Activated CD4-positive, alpha-beta T cell treated with anti-CD3 and anti-CD28 coated beads, Interleukin-2, amount 50 U/mL, for 1 hour (primary cell): ENCODE data around the gene SLC25A21.
"Not testable (repeated sequence)": the region's sequence is repeated elsewhere in the genome, so short reads cannot be mapped to it uniquely, and the experiment has no call there.

Experiments used
- DNase-seq: peaks from one replicate; pipeline ENCODE4 v3.0.0-alpha.2; 2020

Gene SLC25A21

DNA sequence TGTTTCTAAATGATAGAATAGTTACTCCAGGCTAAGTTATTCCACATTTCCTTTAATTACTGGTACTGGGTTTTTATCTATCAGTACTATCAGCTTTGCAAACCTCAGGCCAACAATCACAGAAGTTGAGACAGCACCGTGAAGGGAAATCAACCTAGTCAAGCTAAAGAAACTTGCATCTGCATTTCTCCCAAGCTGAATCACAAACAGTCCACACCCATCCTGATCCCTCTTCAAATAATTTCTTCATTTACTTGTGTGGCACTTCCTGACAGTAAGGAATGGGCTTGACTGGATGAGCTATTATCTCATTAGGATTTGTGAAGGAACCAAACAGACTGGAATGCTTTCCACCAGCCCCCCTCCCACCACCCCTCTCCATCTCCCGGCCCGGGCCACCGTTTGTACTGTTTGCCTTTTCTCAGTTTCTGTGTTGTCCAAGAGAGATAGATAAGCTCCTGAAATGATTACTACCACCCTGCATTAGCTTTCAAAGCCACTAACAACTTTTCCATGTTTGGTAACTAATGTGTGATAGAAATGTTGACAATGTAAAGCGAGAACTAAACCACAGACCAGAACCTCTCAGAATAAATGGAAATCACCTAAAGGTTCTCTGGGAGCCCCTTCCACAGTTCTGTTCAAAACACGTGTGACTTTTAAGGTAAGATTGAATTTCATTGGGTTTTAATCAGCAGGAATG lies 236.3 kb downstream of the SLC25A21 start:
- no peak for DNase-seq

DNA sequence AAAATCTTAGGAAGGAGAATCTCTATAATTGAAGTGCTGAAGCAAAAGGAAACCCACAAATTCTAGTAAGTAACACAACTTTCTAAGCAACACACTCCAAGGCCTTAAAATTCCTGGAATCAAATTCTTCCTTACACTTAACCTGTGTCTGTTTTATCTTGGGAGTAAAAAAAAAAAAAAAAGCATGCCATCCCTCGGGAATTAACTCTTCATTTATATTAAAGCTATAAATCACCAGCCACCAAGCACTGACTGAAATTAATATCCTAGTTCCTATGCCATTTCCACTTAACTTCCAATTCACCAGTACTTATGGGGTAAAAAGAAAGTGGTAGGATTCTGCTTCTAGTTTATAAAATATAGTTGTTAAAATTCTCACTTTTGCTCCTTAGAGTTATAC lies 238.1 kb downstream of the SLC25A21 start:
- no peak for DNase-seq

DNA sequence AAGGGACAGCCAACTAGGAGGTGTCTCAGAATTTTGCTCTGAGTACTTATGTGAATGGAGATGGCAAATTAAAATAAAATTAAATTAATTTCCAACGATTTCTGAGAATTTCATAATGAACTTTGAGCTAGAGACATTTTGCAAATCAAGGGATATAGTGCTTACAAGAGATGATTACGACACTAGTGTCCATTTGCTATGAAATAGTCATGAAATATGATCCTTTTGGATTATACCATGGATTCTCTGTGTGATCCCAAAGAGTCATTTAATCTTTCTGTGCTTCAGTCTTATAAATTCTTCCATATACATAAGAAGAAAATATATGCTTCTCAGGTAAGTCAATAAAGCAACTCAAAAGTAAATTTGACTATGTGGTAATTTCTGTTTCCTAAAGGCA lies 240.6 kb downstream of the SLC25A21 start:
- DNase-seq, result no peak

DNA sequence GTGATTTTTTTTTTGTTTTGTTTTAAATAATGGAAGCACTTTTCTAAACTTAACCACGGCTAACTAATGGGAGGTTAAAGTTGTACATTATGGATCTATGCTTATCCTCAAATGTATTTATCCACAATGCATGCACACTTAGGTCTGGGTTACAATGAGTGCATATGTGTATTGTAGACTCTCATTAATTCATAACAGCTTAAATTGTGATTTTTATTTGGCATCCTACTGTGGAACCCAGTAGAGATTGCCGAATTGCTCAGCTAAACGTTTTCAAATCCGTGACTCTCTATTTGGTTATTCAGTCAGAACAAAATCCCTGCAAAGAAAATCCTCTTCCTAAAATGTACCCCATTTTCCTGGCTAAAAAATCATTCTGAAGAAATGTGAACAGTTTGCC lies 244.0 kb downstream of the SLC25A21 start:
- DNase-seq, result no peak

DNA sequence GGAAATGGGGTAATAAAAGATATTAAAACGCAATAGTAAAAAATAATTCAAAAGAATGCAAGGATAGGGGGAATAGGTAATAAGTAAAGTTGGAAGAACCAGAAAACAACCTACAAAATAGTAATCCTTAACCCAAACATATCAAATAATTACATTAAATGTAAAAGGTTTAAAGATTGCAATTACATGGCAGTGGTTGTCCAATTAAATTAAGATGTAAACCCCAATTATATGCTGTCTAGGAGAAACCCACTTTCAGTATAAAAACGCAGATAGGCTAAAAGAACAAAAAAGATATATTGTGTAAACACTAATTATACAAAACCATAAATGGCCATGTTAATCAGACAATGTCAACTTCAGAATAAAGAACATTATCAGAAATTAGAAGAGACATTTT lies 247.3 kb downstream of the SLC25A21 start:
- no peak for DNase-seq

DNA sequence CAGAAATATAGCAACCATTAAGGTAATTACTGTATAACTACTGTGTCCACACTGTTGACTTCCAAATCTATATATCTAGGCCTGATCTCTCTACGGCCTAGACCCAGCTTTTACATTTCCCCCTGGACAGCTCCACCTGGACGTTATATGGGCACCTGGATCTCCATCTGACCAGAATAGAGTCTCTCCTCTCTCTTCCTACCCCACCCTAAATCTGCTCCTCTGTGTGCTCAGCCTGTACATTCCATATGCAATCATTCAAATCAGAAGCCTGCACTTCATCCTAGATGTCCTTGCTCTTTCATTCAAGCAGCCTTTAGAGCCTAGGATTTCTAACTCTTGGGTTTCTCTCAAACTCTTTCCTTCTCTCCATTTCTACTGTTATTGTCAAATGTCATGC lies 255.7 kb downstream of the SLC25A21 start:
- no peak for DNase-seq

DNA sequence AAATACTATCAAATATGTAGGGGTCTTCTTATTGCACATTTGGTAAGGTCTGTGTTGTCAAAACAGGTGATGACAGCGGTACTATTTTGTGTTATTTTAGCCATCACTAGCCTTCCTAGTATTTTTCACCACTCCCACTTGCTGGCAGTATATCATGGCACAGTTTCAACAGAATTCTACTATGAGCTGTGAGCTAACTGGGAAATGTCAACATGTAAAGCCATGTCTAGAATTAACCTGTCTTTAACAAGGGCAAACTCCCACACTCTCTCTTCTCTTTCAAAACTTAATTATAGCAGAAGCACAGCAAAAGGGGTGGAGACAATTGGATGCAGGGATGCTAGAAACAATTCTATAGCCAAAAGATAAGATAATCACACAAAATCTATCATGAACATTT lies 257.3 kb downstream of the SLC25A21 start:
- no peak for DNase-seq

DNA sequence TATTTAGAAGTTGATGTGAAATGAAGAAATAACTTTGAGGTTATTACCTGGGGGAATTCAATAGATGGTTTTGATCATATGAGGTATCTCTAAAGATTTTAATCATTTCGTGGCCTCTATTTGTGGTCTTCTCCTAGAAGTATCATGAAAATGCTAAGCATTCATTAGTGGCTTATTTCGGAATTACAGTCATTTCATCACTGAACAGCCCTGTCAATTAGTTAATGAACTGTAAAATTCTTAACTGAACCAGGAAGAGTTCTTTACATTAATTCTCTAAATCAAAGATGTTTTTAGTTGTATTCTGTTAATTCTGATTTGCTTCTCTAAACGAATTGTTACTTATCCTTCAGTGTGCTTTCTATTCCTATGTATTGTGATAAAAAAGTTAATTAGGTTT lies 261.8 kb downstream of the SLC25A21 start:
- no peak for DNase-seq

DNA sequence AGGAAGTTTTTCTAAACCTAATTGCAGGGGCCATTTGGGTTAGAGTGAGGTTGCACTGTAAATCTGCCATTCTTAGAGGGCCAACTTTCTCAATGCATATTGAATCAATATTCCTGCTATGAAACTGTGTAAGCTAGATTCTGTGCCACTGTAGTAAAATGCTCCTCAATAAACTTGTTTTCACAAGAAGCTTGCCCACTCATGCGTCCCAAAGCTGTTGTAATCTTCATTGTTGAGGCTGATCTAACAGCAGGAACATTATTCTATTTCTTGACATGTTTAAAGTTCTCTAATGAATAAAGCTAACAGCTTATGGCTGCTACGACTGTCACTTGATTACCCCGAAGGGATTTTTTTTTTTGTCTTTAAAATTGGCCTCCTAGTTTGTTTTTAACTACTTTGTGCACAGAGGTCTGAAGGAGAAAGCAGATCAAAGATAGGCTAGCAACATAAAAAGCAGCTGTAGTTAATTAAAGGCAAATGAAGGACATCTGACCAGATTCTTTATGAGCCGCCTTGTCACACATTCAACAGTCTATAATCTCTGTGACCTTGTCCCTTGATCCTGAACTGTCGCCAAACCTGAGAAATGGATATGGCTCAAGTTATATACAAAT lies 267.0 kb downstream of the SLC25A21 start:
- no peak for DNase-seq

DNA sequence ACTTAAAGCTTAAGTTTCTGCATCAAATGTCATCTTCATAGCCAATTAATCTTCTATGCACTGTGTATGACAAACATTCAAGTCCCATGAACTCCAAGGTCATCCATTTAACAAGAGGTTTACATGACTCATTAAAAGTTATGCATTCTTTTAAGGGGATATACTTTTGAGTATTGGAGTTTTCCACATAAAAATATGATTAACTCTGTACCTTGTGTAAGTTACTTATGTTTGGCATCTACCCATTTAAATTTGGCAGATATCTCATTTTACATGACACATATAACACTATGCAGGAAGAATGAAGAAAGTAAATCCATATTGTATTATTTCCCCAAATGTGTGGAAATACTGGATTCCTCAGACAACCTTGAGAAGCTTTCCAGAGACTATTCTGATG lies 270.5 kb downstream of the SLC25A21 start:
- no peak for DNase-seq

DNA sequence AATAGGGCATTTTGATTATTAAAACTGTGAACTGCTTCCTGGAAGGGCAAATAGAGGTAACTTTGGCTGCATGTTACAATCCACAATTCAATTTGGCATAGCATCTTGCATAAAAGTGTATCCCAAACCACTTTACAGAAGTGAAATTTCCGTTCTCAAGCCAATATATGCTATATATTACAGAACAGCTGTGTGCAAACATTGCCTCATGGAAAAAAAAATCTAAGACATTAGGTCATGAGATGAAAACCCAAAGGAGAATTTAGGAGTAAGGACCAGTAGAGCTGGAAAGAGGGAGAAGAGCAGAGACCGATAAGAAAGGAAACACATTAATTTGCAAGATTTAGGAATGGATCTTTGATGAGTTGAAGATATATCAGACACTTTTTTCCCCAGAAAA lies 271.6 kb downstream of the SLC25A21 start:
- no peak for DNase-seq

DNA sequence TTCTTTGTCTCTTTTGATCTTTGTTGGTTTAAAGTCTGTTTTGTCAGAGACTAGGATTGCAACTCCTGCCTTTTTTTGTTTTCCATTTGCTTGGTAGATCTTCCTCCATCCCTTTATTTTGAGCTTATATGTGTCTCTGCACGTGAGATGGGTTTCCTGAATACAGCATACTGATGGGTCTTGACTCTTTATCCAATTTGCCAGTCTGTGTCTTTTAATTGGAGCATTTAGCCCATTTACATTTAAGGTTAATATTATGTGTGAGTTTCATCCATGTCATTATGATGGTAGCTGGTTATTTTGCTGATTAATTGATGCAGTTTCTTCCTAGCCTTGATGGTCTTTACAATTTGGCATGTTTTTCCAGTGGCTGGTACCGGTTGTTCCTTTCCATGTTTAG lies 276.1 kb downstream of the SLC25A21 start:
- DNase-seq, result not testable (repeated sequence)

DNA sequence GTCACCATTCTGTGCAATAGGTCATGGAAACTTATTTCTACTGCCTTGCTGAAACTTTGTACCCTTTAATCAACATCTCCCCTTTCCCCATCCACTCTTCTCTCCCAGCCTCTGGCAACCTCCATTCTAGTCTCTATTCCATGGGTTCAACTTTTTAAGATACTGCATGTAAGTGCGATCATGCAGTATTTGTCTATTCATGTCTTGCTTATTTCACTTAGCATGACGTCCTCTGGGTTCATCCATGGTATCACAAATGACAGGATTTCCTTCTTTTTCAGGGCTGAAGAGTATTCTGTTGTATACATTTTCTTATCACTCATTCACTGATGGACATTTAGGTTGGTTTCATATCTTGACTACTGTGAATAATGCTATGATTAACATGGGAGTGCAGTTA lies 288.4 kb downstream of the SLC25A21 start:
- DNase-seq, result no peak

DNA sequence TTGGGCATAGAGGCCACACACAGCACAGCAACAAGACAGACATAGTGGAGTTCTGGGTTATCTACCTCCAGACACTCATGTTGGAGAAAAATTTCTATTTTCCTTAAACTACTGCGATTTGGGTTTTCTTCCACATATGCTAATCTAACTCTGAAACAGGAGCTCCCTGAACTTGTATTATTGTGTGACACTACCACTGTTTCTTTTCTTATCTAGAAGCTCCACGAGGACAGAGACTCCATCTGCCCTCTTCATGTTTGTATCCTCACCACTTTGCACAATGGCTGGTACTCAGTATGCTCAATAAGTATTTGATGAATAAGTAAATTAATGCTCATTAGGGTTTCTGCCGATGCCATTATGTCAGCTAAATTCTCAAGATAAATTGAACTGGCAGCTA lies 292.1 kb downstream of the SLC25A21 start:
- no peak for DNase-seq

DNA sequence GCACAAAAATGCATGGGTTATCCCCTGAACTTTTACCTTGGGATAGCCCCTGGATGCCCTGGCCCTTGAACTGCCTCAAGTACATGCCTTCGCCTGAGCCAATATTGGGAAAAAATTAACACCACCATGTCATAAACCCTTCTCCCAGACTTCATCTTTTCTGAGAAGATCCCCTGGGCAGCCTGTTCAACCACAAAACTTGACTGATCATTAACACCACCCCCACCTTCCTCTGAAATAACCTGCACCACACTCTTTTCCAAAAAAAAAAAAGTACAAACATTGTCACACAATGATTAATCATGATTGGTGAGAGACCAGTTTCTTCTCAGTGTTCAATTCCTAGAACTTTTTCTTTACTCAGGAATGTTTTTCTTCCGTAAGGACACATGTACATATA lies 292.8 kb downstream of the SLC25A21 start:
- no peak for DNase-seq

DNA sequence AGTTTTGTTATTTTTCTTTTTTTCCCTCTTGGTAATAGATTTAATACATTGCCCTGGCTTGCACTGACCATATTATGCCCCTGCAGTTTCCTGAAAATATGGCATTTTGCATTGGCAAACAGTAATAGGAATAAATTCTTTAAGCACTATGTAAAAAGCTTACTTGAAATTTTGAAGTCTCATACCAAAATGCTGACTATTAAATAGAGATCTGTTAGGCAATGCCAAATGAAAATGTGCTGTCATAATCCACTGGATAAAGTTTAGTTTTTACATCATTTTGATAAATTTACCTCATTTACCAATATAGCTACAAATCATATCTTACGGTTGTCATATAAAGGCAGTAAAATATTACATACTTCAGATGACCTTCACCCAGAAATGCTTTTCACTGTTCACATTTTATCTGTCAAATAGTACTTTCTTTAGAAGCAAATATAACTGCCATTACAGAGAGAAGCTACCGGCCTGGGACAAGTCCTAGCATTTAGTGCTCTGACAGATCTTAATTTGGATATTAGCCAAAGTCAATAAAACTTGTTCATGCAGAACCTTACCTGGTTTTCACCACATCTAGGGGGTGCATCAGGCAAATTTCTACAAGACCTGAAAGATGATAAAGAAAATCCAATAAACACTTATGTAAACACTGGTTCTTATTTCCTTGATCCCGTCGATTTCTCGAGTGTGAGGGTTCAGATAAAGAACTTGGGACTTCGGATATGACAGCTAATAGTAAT lies 297.8 kb downstream of the SLC25A21 start:
- no peak for DNase-seq

DNA sequence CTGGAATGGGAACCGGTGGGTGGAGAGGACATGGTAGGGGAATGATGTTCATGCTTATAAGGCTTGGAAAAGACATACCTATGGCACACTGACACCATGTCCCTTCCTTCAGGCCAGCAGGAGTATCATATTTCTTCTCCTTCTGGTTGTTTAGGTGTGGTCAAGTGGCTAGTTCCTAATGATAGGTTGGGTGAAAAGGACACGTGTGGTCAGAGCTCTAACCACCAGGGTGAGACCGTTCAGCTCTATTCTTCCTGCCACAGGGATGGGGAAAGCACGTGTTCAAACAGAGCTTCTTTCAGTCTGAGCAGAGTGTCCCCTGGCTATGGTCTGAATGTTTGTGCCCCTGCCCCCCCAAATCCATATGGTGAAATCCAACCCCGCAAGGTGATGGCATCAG lies 301.6 kb downstream of the SLC25A21 start:
- DNase-seq, result no peak

DNA sequence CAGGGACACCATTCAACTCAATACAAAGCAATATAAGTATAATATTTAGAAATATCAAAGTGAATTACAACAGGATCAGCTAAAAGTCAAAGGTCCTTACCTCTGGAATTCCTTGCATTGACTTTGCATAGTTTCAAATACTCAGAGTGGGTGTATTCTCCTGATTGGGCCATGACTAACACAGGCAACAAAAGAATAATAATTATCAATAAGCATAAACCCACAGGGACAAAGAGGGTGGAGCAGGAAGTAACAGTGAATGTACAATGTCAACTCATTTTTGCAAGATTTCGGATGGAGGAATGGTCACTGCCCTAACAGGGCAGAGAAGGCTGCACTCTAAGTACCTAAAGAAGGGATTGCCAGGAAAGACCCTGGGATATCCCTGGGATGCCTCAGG lies 303.3 kb downstream of the SLC25A21 start:
- no peak for DNase-seq

DNA sequence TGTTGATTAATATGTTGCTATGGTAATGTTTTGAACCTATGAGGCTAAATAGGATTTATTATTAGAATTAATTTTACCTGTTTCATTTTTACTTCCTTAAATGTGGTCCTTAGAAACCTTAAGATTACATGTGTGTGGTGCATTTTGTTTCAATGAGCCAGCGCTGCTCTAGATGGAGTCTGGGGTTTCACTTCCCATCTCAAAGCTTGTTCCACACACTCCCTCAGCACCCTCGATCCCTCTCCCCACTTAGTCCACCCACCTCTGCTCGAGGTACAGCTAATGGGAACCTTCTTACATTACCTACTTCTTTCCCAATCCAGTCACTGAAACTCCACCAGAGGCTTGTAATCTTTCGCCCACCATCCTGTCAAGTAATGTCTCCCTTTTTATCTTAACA lies 305.5 kb downstream of the SLC25A21 start:
- DNase-seq, result no peak

DNA sequence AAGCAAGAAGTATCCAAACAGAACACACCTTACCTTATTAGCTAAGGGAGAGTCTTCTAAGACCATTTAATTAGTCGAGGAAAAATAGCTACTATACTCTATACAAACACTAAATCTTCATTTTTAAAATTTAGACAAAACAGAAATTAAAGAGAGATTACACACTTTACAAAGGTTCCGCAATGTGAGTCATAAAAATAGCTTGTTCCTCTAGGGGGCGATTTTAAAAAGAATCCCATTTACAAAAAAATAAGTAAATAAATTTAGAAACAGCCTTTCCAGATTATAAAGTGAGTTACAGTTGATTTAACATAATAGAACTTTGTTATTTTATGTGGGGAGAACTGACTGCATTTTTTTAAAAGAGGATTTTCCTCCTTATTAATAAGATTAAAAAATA lies 309.1 kb downstream of the SLC25A21 start:
- no peak for DNase-seq

DNA sequence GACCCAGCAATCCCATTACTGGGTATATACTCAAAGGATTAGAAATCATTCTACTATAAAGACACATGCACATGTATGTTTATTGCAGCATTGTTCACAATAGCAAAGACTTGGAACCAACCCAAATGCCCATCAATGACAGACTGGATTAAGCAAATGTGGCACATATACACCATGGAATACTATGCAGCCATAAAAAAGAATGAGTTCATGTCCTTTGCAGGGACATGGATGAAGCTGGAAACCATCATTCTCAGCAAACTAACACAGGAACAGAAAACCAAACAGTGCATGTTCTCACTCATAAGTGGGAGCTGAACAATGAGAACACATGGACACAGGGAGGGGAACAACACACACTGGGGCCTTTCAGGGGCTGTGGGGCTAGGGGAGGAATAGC lies 310.2 kb downstream of the SLC25A21 start:
- DNase-seq, result not testable (repeated sequence)

DNA sequence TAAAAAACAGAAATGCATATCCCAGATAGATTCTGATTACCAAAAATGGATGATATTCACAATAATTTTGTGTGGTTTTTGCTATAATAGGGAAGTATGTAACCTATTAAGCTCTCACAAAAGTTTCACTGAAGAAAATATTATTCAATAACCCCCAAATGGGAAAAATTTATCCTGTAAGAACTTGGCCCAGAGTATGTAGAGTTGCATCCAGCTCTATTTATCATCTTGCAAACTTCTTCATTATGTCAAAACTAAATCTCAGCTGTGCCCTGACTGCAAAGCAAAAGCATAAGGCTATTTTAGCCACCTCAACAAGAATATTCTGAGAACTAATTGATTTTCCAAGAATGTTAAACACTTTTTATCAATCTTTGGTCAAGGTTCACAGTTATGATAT lies 311.6 kb downstream of the SLC25A21 start:
- no peak for DNase-seq

DNA sequence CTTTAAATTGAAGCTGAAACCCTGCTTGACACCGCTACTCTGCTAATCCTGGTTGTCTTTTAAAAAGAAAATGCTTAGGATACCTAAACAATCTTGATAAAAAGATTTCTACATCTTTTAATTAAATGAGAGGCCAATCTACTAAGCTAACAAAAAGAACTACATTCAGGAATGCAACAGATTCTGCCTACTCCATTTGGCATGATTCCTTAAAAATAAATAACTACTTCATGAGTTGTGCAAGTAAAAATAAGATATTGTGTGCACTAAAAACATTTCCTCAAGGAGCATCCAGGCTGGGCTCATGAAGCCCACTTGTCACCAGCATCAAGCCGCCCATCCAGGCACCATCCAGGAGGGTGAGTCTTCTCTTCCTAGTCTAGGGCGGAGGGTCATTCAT lies 313.3 kb downstream of the SLC25A21 start:
- DNase-seq, result no peak

DNA sequence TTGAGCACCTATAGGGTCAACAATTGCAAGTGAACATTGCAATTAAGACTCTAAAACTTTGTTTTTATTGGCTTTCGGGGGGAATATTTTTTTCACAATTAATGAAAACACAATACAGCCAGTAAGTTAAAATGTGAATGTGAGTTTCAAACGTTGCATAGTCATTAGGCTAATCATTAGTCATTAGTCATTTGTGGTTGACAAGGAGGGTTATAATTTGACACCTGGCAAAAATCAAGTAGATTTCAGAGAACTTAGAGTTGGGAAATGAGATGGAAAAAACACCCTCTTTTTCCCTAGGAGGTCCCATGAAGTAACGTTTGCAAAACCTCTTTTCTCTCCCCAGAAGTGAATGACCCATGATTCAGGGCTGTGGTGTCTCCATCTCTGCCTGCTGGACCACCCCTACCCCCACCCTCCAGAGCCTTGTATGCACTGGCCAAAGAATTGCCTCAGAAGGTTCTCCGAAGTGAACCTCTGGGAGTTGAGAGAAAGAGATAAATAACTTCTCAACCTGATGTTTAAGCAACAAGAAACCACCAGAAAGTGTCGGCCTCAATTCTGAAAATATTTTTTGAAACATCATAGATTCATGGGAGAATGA lies 314.5 kb downstream of the SLC25A21 start:
- no peak for DNase-seq
